ENCODE results near the gene TMEM178A.

DNA sequence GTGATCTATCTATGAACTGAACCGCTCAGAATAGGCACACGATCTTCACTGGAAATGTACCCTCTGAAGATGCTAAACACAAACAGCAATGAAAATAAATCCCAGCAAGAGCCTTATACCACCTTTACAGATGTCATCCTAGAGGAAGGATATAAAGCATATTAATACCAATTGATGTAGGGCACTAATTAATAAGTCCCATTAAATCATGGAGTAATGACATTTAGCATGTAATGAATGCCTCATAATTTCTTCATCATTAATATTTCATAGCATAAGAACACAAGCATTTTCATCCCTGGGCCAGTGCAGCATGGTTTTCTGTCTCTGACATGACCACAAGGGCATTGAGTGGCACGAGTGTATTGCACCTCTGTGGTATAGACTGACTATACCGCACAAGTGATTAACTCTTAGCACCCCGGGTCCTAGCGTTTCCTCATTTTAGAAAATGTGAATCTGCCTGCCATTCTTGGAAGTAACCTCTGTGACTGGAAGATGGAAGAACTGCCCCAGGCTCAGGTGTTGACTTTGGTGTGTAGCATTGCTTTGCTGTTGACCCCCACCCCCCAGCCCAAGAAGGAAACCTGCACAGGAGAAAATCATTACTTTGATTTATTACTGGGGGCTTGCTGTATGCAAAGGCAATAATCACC is 1.4 kb upstream of the TMEM178A start:
- TF ChIP-seq RCOR1 (IDR thresholded peaks at IDR 0.05; ENCODE audit: insufficient replicate concordance, low read length): no peak
- TF ChIP-seq, protein P1, sequence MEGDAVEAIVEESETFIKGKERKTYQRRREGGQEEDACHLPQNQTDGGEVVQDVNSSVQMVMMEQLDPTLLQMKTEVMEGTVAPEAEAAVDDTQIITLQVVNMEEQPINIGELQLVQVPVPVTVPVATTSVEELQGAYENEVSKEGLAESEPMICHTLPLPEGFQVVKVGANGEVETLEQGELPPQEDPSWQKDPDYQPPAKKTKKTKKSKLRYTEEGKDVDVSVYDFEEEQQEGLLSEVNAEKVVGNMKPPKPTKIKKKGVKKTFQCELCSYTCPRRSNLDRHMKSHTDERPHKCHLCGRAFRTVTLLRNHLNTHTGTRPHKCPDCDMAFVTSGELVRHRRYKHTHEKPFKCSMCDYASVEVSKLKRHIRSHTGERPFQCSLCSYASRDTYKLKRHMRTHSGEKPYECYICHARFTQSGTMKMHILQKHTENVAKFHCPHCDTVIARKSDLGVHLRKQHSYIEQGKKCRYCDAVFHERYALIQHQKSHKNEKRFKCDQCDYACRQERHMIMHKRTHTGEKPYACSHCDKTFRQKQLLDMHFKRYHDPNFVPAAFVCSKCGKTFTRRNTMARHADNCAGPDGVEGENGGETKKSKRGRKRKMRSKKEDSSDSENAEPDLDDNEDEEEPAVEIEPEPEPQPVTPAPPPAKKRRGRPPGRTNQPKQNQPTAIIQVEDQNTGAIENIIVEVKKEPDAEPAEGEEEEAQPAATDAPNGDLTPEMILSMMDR (conservative IDR thresholded peaks at IDR 0.05; ENCODE audit: low read depth, low read length): no peak
- TF ChIP-seq CHD1 (IDR thresholded peaks at IDR 0.05; ENCODE audit: low read depth, low read length): no peak
- no peak for TF ChIP-seq NFE2L2 (IDR thresholded peaks at IDR 0.05; ENCODE audit: low read depth, low read length)
- no peak for TF ChIP-seq RAD21 (IDR thresholded peaks at IDR 0.05; ENCODE audit: low read length)
- TF ChIP-seq POLR2A (IDR thresholded peaks at IDR 0.05; ENCODE audit: low read depth, low read length): no peak
- no peak for TF ChIP-seq FOS (IDR thresholded peaks at IDR 0.05; ENCODE audit: low read depth, low read length)
- no peak for TF ChIP-seq RFX5 (IDR thresholded peaks at IDR 0.05; ENCODE audit: low read depth, low read length)
- no peak for TF ChIP-seq MXI1 (IDR thresholded peaks at IDR 0.05; ENCODE audit: borderline replicate concordance, low read depth, low read length)
- no peak for TF ChIP-seq BHLHE40 (IDR thresholded peaks at IDR 0.05; ENCODE audit: low read depth, low read length)
- TF ChIP-seq, protein P2, sequence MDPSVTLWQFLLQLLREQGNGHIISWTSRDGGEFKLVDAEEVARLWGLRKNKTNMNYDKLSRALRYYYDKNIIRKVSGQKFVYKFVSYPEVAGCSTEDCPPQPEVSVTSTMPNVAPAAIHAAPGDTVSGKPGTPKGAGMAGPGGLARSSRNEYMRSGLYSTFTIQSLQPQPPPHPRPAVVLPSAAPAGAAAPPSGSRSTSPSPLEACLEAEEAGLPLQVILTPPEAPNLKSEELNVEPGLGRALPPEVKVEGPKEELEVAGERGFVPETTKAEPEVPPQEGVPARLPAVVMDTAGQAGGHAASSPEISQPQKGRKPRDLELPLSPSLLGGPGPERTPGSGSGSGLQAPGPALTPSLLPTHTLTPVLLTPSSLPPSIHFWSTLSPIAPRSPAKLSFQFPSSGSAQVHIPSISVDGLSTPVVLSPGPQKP (IDR thresholded peaks at IDR 0.05; ENCODE audit: borderline replicate concordance, low read depth, low read length): no peak
- TF ChIP-seq MAZ (IDR thresholded peaks at IDR 0.05; ENCODE audit: borderline replicate concordance, low read depth, low read length): no peak

Measured in IMR-90 (cell line).